Measurements from ENCODE around the gene SGMS2. TPM values are rescaled to one million over a fixed set of nuclear protein-coding genes. Genes with fewer than 3 reads are reported as not detected.
"Not testable (repeated sequence)": the region's sequence is repeated elsewhere in the genome, so short reads cannot be mapped to it uniquely, and the experiment has no call there.

SGMS2 gene
- total RNA-seq, 1 experiment from 2014 or later, result 77.8 TPM

DNA sequence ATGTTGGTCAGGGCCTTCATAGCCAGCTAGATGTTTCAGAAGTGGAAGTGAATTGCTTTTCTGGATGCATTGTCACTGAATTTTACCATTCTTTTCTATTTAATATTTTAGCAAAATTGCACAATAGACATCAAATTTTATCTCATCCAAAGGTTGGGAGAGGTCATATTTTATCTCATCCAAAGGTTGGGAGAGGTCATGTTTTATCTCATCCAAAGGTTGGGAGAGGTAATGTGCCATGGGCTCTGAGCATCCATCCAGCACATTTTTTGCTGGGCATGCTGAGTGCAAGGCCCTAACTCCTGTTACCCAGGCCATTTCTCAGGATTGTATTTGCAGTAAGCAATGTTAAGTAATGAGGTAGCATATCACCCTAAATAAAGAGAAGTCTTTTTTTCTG, 91.9 kb downstream of the SGMS2 start:
- ChIA-PET POLR2A (interaction anchor here (1.2 to 2.0 kb wide), 2 partner anchors 20 to 158 kb away, joined by 3 to 6 read pairs; no protein-coding TSS in a partner anchor), CTCF (interaction anchor here (0.5 to 2.0 kb wide), 3 partner anchors 25 to 159 kb away, joined by 3 to 8 read pairs (median 3); no protein-coding TSS in a partner anchor)
- intact Hi-C loops (cut with micrococcal nuclease), result loop anchor here (10.0 kb wide), 1 partner anchor 658 kb away; no protein-coding TSS in a partner anchor
- Mint-ChIP-seq H3K4me1 (ENCODE audit: insufficient read depth, unreplicated experiment) (no peaks in the 10 kb centered on the region), H3K36me3 (ENCODE audit: insufficient read depth, unreplicated experiment) (peaks cover 31% of the 10 kb centered on the region), H3K9me3 (ENCODE audit: unreplicated experiment) (peaks cover 7% of the 10 kb centered on the region), H3K27me3 (ENCODE audit: insufficient read depth, unreplicated experiment) (no peaks in the 10 kb centered on the region), H3K27ac (ENCODE audit: low read depth, unreplicated experiment) (no peak overlapping the region), H3K4me3 (ENCODE audit: unreplicated experiment) (no peak overlapping the region)
- TF ChIP-seq, protein P1, sequence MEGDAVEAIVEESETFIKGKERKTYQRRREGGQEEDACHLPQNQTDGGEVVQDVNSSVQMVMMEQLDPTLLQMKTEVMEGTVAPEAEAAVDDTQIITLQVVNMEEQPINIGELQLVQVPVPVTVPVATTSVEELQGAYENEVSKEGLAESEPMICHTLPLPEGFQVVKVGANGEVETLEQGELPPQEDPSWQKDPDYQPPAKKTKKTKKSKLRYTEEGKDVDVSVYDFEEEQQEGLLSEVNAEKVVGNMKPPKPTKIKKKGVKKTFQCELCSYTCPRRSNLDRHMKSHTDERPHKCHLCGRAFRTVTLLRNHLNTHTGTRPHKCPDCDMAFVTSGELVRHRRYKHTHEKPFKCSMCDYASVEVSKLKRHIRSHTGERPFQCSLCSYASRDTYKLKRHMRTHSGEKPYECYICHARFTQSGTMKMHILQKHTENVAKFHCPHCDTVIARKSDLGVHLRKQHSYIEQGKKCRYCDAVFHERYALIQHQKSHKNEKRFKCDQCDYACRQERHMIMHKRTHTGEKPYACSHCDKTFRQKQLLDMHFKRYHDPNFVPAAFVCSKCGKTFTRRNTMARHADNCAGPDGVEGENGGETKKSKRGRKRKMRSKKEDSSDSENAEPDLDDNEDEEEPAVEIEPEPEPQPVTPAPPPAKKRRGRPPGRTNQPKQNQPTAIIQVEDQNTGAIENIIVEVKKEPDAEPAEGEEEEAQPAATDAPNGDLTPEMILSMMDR (IDR thresholded peaks at IDR 0.05; ENCODE audit: unreplicated experiment), result no peak
- no peak for DNase-seq (ENCODE audit: unreplicated experiment)
- no TSS peak for BruUV-seq (replicated peaks)

DNA sequence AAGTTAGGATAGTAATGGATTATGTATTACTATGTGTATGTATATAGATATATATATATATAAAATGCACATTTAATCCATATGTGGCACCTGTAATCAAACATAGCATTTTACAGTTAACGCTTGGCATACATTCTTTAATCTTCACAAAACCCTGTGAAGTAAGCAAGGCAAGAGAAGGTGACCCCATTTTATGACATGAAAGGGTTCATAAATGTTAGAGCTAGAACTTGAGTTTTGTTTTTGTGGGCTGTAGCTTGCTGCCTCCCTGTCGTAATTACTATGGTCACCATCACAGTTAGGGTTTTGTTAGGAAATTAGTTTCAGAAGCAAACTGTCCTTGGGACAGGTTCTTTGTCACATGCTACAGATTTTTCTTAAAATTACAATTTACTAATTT, 92.8 kb downstream of the SGMS2 start:
- no peak for DNase-seq (ENCODE audit: unreplicated experiment)
- ChIA-PET POLR2A (interaction anchor here (0.5 to 2.0 kb wide), 3 partner anchors 62 to 732 kb away, joined by 3 to 6 read pairs (median 4); no protein-coding TSS in a partner anchor), CTCF (interaction anchor here (2.0 kb wide), 1 partner anchor 159 kb away, joined by 8 read pairs; no protein-coding TSS in a partner anchor)
- no TSS peak for BruUV-seq (replicated peaks)
- Mint-ChIP-seq H3K36me3 (ENCODE audit: insufficient read depth, unreplicated experiment) (peaks cover 29% of the 10 kb centered on the region), H3K9me3 (ENCODE audit: unreplicated experiment) (peaks cover 7% of the 10 kb centered on the region), H3K27me3 (ENCODE audit: insufficient read depth, unreplicated experiment) (no peaks in the 10 kb centered on the region), H3K27ac (ENCODE audit: low read depth, unreplicated experiment) (no peak overlapping the region), H3K4me1 (ENCODE audit: insufficient read depth, unreplicated experiment) (no peaks in the 10 kb centered on the region), H3K4me3 (ENCODE audit: unreplicated experiment) (no peak overlapping the region)
- intact Hi-C loops (cut with micrococcal nuclease), result loop anchor here (10.0 kb wide), 1 partner anchor 657 kb away; no protein-coding TSS in a partner anchor
- TF ChIP-seq, protein P1 (IDR thresholded peaks at IDR 0.05; ENCODE audit: unreplicated experiment), result no peak

DNA sequence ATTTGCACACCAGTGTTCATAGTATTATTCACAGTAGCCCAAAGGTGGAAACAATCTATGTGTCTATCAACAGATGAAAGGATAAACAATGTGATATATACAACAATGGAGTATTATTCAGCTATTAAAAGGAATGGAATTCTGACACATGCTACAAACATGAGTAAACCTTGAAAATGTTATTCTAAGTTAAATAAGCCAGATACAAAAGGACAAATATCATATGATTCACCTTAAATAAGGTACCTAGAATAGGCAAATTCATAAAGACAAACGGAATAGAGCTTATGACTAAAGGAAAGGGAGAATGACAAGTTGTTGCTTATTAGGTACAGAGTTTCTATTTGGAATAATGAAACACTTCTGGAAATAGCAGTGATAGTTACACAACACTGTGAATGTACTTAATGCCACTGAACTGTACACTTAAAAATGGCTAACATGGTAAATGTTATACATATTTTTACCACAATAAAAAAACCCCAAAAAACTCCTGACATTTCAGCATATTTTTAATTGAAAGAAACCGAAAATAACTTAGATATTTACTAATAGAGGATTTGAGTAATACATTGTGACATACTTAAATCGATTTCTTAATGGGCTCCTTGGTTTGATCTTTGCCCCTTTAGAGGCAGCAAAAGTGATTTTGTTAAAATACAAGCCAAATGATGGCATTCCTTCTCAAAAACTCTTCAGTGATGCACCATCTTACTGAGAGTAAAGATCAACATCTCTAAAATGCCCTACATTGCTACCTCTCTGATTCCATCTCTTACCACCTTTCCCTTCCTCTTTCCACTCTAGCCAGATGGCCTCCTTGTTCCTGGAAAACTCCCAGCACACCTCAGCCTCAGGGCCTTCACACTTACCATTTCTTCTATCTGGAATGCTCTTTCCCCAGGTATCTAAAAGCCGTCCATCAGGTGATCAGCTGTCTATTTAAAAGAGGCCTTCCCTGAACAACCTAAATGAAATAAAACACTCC, 98.0 kb downstream of the SGMS2 start:
- Mint-ChIP-seq H3K4me3 (ENCODE audit: unreplicated experiment) (no peak overlapping the region), H3K4me1 (ENCODE audit: insufficient read depth, unreplicated experiment) (no peaks in the 10 kb centered on the region), H3K9me3 (ENCODE audit: unreplicated experiment) (peaks cover 7% of the 10 kb centered on the region), H3K27ac (ENCODE audit: low read depth, unreplicated experiment) (no peak overlapping the region), H3K36me3 (ENCODE audit: insufficient read depth, unreplicated experiment) (peaks cover 15% of the 10 kb centered on the region), H3K27me3 (ENCODE audit: insufficient read depth, unreplicated experiment) (no peaks in the 10 kb centered on the region)
- no TSS peak for BruUV-seq (replicated peaks)
- no peak for DNase-seq (ENCODE audit: unreplicated experiment)
- ChIA-PET CTCF (interaction anchor here (1.0 to 2.1 kb wide), 4 partner anchors 10 to 185 kb away, joined by 4 to 9 read pairs (median 4); no protein-coding TSS in a partner anchor), POLR2A (interaction anchor here (0.8 to 1.0 kb wide), 3 partner anchors 26 to 165 kb away, joined by 3 to 5 read pairs (median 4); no protein-coding TSS in a partner anchor)
- intact Hi-C loops (cut with micrococcal nuclease), result no loop called here
- TF ChIP-seq, protein P1 (IDR thresholded peaks at IDR 0.05; ENCODE audit: unreplicated experiment), result no peak

DNA sequence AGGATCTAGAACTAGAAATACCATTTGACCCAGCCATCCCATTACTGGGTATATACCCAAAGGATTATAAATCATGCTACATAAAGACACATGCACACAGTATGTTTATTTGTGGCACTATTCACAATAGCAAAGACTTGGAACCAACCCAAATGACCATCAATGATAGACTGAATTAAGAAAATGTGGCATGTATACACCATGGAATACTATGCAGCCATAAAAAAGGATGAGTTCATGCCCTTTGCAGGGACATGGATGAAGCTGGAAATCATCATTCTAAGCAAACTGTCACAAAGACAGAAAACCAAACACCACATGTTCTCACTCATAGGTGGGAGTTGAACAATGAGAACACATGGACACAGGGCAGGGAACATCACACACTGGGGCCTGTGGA, 101.0 kb downstream of the SGMS2 start:
- CTCF ChIA-PET; H3K4me3 Mint-ChIP-seq (ENCODE audit: unreplicated experiment); H3K4me1 Mint-ChIP-seq (ENCODE audit: insufficient read depth, unreplicated experiment); H3K27me3 Mint-ChIP-seq (ENCODE audit: insufficient read depth, unreplicated experiment); H3K9me3 Mint-ChIP-seq (ENCODE audit: unreplicated experiment); DNase-seq (ENCODE audit: unreplicated experiment); POLR2A ChIA-PET; H3K36me3 Mint-ChIP-seq (ENCODE audit: insufficient read depth, unreplicated experiment); BruUV-seq (replicated peaks); H3K27ac Mint-ChIP-seq (ENCODE audit: low read depth, unreplicated experiment); intact Hi-C loops (cut with micrococcal nuclease): not testable (repeated sequence)

DNA sequence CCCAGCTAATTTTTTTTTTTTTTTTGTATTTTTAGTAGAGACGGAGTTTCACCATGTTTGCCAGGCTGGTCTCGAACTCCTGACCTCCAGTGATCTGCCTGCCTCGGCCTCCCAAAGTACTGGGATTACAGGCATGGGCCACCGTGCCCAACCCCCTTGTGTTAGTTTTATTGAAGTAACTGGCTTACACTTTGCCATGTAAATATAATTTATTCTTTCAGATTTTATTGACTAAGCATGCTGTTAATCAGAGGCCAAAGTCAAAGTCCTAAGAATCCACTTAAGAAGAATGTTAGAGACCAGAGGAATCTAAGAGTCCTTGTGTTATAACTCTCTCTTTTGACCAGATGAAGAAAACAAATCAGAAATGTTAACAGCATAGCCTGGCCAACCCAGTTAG, 102.1 kb downstream of the SGMS2 start:
- H3K27me3 Mint-ChIP-seq (ENCODE audit: insufficient read depth, unreplicated experiment); H3K9me3 Mint-ChIP-seq (ENCODE audit: unreplicated experiment); intact Hi-C loops (cut with micrococcal nuclease); BruUV-seq (replicated peaks); H3K4me3 Mint-ChIP-seq (ENCODE audit: unreplicated experiment); H3K36me3 Mint-ChIP-seq (ENCODE audit: insufficient read depth, unreplicated experiment); H3K4me1 Mint-ChIP-seq (ENCODE audit: insufficient read depth, unreplicated experiment); DNase-seq (ENCODE audit: unreplicated experiment); POLR2A ChIA-PET; H3K27ac Mint-ChIP-seq (ENCODE audit: low read depth, unreplicated experiment); CTCF ChIA-PET: not testable (repeated sequence)

Measured in MCF 10A (cell line).